GM12878 (cell line): ENCODE results near the gene DTD1. TPM values are rescaled to one million over a fixed set of nuclear protein-coding genes. Genes with fewer than 3 reads are reported as not detected.

Source experiments
- ATAC-seq: fragments of 200-7000 bp; cut with Tn5 transposase; 3 replicates; pipeline ENCODE4 v1.9.1; 2020; ENCODE audit warnings: mild to moderate bottlenecking, moderate library complexity
- BruUV-seq: library from RNA; stranded (reverse); fragments of 400-500 nt; replicated peaks from 2 replicates; lab custom pipeline; 2021; lab: Mats Ljungman, UMichigan
- CTCF ChIA-PET: fragments of 300-600 bp; sonication (Branson Sonifier 250); formaldehyde crosslinking; extraction: SDS; loops from one replicate; lab custom pipeline; 2021; ENCODE audit warnings: inconsistent platforms; lab: Yijun Ruan, JAX
- POLR2A ChIA-PET: fragments of 350-600 bp; formaldehyde crosslinking; extraction: SDS; loops from one replicate; lab custom pipeline; 2021; ENCODE audit warnings: inconsistent platforms; lab: Charles Lee
- RAD21 ChIA-PET: fragments of 300-600 bp; sonication (Branson Sonifier 250); formaldehyde crosslinking; loops from one replicate; lab custom pipeline; 2023; ENCODE audit warnings: antibody characterized with exemption; ENCODE audit not compliant: unreplicated experiment; lab: Charles Lee
- SMC1A ChIA-PET: fragments of 300-600 bp; sonication (Branson Sonifier 250); formaldehyde crosslinking; loops from one replicate; lab custom pipeline; 2023; ENCODE audit not compliant: unreplicated experiment, uncharacterized antibody; lab: Charles Lee
- DNase-seq: peaks from one replicate; pipeline ENCODE4 v3.0.0-alpha.2; 2011; ENCODE audit warnings: low read depth, low spot score
- FAIRE-seq: peaks from 3 replicates; lab custom pipeline; 2011; peaks lifted over from hg19 to GRCh38; lab: Jason Lieb, UNC
- H2AFZ ChIP-seq: 2 replicates; pipeline ENCODE4 v1.6.0; 2011; ENCODE audit warnings: low read depth, low read length, control low read depth; ENCODE audit not compliant: control insufficient read depth
- H3K27ac ChIP-seq: 2 replicates; pipeline ENCODE4 v1.5.1; 2011; ENCODE audit warnings: control low read depth; ENCODE audit not compliant: control insufficient read depth, insufficient read depth
- H3K27me3 ChIP-seq, 2 experiments: replicated peaks in 1 of 2; 2 replicates each; pipeline versions ENCODE4 v1.6.0 to v1.6.1; 2011; ENCODE audit warnings: low read length in 1 of 2; ENCODE audit not compliant: control insufficient read depth in 2 of 2, insufficient read depth in 2 of 2
- H3K36me3 ChIP-seq, 2 experiments: 2 replicates each; pipeline ENCODE4 v1.5.1; 2011; ENCODE audit warnings: low read length in 1 of 2; ENCODE audit not compliant: control insufficient read depth in 2 of 2, insufficient read depth in 2 of 2
- H3K4me1 ChIP-seq: 2 replicates; pipeline ENCODE4 v1.6.1; 2011; ENCODE audit warnings: mild to moderate bottlenecking, low read length, moderate library complexity, mixed read lengths; ENCODE audit not compliant: control insufficient read depth, insufficient read depth
- H3K4me2 ChIP-seq: 2 replicates; pipeline ENCODE4 v1.6.0; 2011; ENCODE audit warnings: control low read depth; ENCODE audit not compliant: control insufficient read depth, insufficient read depth
- H3K4me3 ChIP-seq: fragments of 200-600 bp; sonication (generic); 2 replicates; pipeline ENCODE4 v1.5.1; 2016
- H3K79me2 ChIP-seq: 2 replicates; pipeline ENCODE4 v1.6.0; 2011; ENCODE audit warnings: low read length; ENCODE audit not compliant: control insufficient read depth, insufficient read depth
- H3K9ac ChIP-seq: 2 replicates; pipeline ENCODE4 v1.8.0; 2011; ENCODE audit warnings: low read length, control low read depth, mixed read lengths; ENCODE audit not compliant: control insufficient read depth, insufficient read depth
- H3K9me3 ChIP-seq: replicated peaks from 3 replicates; pipeline ENCODE4 v1.5.1; 2011; ENCODE audit warnings: mild to moderate bottlenecking, low read length; ENCODE audit not compliant: control insufficient read depth, insufficient read depth
- H4K20me1 ChIP-seq: 2 replicates; pipeline ENCODE4 v1.6.0; 2011; ENCODE audit not compliant: control insufficient read depth, insufficient read depth
- BHLHE40 ChIP-seq, 2 experiments: fragments of 450-650 bp in 1 of 2; IDR thresholded peaks; 2 replicates each; pipeline ENCODE4 v1.6.1; 2011 to 2017; ENCODE audit warnings: low read depth in 2 of 2, borderline replicate concordance in 1 of 2, improper control_type of control experiment in 1 of 2, low read length in 1 of 2, mild to moderate bottlenecking in 1 of 2
- BMI1 ChIP-seq: fragments of 450-650 bp; IDR thresholded peaks from 2 replicates; pipeline ENCODE4 v1.6.1; 2016; ENCODE audit warnings: mild to moderate bottlenecking, moderate library complexity, borderline replicate concordance
- CHD4 ChIP-seq: fragments of 200-600 bp; sonication (generic); IDR thresholded peaks from 2 replicates; pipeline ENCODE4 v1.6.1; 2016; ENCODE audit warnings: mild to moderate bottlenecking
- DPF2 ChIP-seq: fragments of 450-650 bp; IDR thresholded peaks from 2 replicates; pipeline ENCODE4 v1.6.1; 2017; ENCODE audit warnings: mild to moderate bottlenecking
- ESRRA ChIP-seq: IDR thresholded peaks from 2 replicates; pipeline ENCODE4 v1.6.1; 2012; ENCODE audit warnings: mild to moderate bottlenecking, low read length, improper control_type of control experiment
- ETV6 ChIP-seq, 2 experiments: fragments of 450-650 bp in 1 of 2; IDR thresholded peaks in 1 of 2; conservative IDR thresholded peaks in 1 of 2; 2 replicates each; pipeline ENCODE4 v1.6.1; 2014; ENCODE audit warnings: antibody characterized with exemption in 1 of 2, borderline replicate concordance in 1 of 2, low read depth in 1 of 2, mild to moderate bottlenecking in 1 of 2, moderate library complexity in 1 of 2
- NR2C1 ChIP-seq: fragments of 450-650 bp; IDR thresholded peaks from 2 replicates; pipeline ENCODE4 v1.6.1; 2017; ENCODE audit warnings: antibody characterized with exemption, mild to moderate bottlenecking, moderate library complexity
- NRF1 ChIP-seq: conservative IDR thresholded peaks from 2 replicates; pipeline ENCODE4 v1.6.1; 2011; ENCODE audit warnings: mild to moderate bottlenecking, low read depth, low read length, improper control_type of control experiment
- PAX5 ChIP-seq: IDR thresholded peaks from 2 replicates; pipeline ENCODE4 v1.6.1; 2011; ENCODE audit warnings: low read depth, low read length, borderline replicate concordance
- POLR2AphosphoS5 ChIP-seq: IDR thresholded peaks from 2 replicates; pipeline ENCODE4 v1.6.1; 2011; ENCODE audit warnings: mild to moderate bottlenecking, low read length, inconsistent platforms
- RBBP5 ChIP-seq: fragments of 200-600 bp; sonication (generic); conservative IDR thresholded peaks from 2 replicates; pipeline ENCODE4 v1.6.1; 2016
- RCOR1 ChIP-seq: conservative IDR thresholded peaks from 2 replicates; pipeline ENCODE4 v1.6.1; 2012; ENCODE audit warnings: low read depth, low read length, improper control_type of control experiment
- STAT3 ChIP-seq: IDR thresholded peaks from 2 replicates; pipeline ENCODE4 v1.6.1; 2011; ENCODE audit warnings: low read depth, low read length, improper control_type of control experiment
- ZNF384 ChIP-seq: IDR thresholded peaks from 2 replicates; pipeline ENCODE4 v1.6.1; 2012; ENCODE audit warnings: low read depth, mild to moderate bottlenecking, low read length, improper control_type of control experiment, borderline replicate concordance
- WGBS: methylation state at CpG from one replicate; pipeline ENCODE4 v1.1.6; 2016; ENCODE audit warnings: low lambda C conversion rate; ENCODE audit not compliant: insufficient replicate concordance, insufficient coverage; ENCODE audit errors: missing lambda C conversion rate; 5-methylcytosine and 5-hydroxymethylcytosine counted together
- in situ Hi-C: fragments of 300-500 bp; cut with MboI; formaldehyde crosslinking; loops from 9 replicates; pipeline ENCODE4 v1.14.3; 2018; ENCODE audit warnings: mixed read lengths
- intact Hi-C: fragments of 100-400 bp; cut with micrococcal nuclease; formaldehyde crosslinking; loops from one replicate; pipeline ENCODE4 v1.14.2; 2022; ENCODE audit not compliant: unreplicated experiment
- polyA plus RNA-seq, 11 experiments: library from polyadenylated mRNA; depleted of rRNA in 4 of 11; unstranded in 6 of 11; stranded (reverse) in 5 of 11; fragments of >200 nt; fragmentation: Nextera tagmentation in 4 of 11; fragmentation: Illumina TruSeq in 1 of 11; extraction: Ambion mirVana in 4 of 11; extraction: Trizol in 1 of 11; gene quantifications; 1 replicate in 1 of 11; 2 replicates in 10 of 11; pipeline versions ENCODE4 v1.2.1 to v1.2.3, GENCODE V29; 2011 to 2016; ENCODE audit warnings: inconsistent platforms in 2 of 11, missing spikeins in 2 of 11, low read depth in 1 of 11
- total RNA-seq, 4 experiments: library from RNA; depleted of rRNA in 3 of 4; stranded (reverse); fragments of >200 nt in 3 of 4; fragmentation: Illumina TruSeq in 1 of 4; extraction: Trizol in 1 of 4; gene quantifications; 2 replicates each; pipeline versions ENCODE4 v1.2.1 to v1.2.3, GENCODE V29; 2013 to 2021
- TF ChIP-seq, protein P1 (sequence below): IDR thresholded peaks from 2 replicates; pipeline ENCODE4 v1.6.1; 2012; ENCODE audit warnings: low read depth, low read length, improper control_type of control experiment
- TF ChIP-seq, protein P2 (sequence below): fragments of 450-650 bp; IDR thresholded peaks from 2 replicates; pipeline ENCODE4 v1.6.1; 2016; ENCODE audit warnings: mild to moderate bottlenecking
- TF ChIP-seq, protein P3 (sequence below): fragments of 450-650 bp; IDR thresholded peaks from 2 replicates; pipeline ENCODE4 v1.6.1; 2017; ENCODE audit warnings: antibody characterized with exemption, mild to moderate bottlenecking, moderate library complexity
- TF ChIP-seq, protein P4 (sequence below): IDR thresholded peaks from 2 replicates; pipeline ENCODE4 v1.6.1; 2012; ENCODE audit warnings: low read depth, low read length, improper control_type of control experiment

DTD1 gene
- total and polyA plus RNA-seq, 10 of the 15 experiments (the other 5 are each of a cell fraction or from before 2014, with no cell fraction given), result 24.3 to 99.8 (median 63.3) TPM

DNA sequence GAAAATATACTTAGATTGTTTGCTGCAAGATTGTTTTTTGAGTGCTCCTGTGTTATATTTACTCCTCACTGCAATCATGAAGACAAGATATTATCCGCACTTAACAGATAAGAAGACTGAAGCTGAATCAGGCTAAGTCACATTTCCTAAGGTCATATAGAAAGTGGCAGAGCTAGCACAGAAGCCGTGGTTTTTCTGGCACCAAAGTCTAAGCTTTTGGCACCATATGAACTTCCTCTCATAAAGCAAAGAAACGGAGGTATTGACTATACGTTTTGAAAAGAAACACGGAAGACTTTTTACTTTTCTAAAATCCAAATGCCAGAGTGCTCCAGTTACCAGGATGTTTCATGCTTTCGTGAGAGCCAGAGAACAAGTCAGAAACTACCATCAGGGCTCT, 9.3 kb upstream of the DTD1 start:
- no peaks in the 10 kb centered on the region for H3K27me3 ChIP-seq
- H3K79me2 ChIP-seq, result no peaks in the 10 kb centered on the region
- no peak overlapping the region for H3K27ac ChIP-seq
- SMC1A ChIA-PET, result no interaction called here
- no peak overlapping the region for H3K4me2 ChIP-seq
- peak overlapping the region; percentile 33; the same call in 1 of the 2 replicates for H2AFZ ChIP-seq
- no peak for DNase-seq
- no TSS peak for BruUV-seq
- H3K9me3 ChIP-seq, result no peaks in the 10 kb centered on the region
- POLR2A ChIA-PET, result no interaction called here
- ATAC-seq, result no peak
- FAIRE-seq, result no peak
- intact Hi-C loops, result no loop called here
- no peaks in the 10 kb centered on the region for H3K4me1 ChIP-seq
- no peaks in the 10 kb centered on the region for H3K36me3 ChIP-seq
- CTCF ChIA-PET, result interaction anchor here (0.7 kb wide), 1 partner anchor 164 kb away, joined by 3 read pairs; no protein-coding TSS in a partner anchor
- no peak overlapping the region for H3K9ac ChIP-seq
- no peak overlapping the region for H3K4me3 ChIP-seq
- in situ Hi-C loops, result loop anchor here (25.0 kb wide), 1 partner anchor 1434 kb away; the partner anchor contains the start of gene NAA20
- H4K20me1 ChIP-seq, result no peaks in the 10 kb centered on the region
- RAD21 ChIA-PET, result no interaction called here
- 35% methylated on average over 6 of the region's 6 CpGs for WGBS
- TF ChIP-seq NRF1 (no peak), ZNF384 (no peak), CHD4 (no peak), RCOR1 (no peak), DPF2 (no peak), RBBP5 (no peak), NR2C1 (no peak), ESRRA (no peak), PAX5 (no peak), ETV6 (conservative IDR thresholded peaks at IDR 0.05 in 1 of 2, IDR thresholded peaks at IDR 0.05 in 1 of 2; ENCODE audit: borderline replicate concordance in 1 of 2, low read depth in 1 of 2) (no peak), BHLHE40 (IDR thresholded peaks at IDR 0.05; ENCODE audit: borderline replicate concordance in 1 of 2, low read depth in 2 of 2, low read length in 1 of 2) (no peak), STAT3 (no peak), POLR2AphosphoS5 (no peak), BMI1 (no peak)
- TF ChIP-seq, protein P1, sequence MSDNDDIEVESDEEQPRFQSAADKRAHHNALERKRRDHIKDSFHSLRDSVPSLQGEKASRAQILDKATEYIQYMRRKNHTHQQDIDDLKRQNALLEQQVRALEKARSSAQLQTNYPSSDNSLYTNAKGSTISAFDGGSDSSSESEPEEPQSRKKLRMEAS, result no peak
- TF ChIP-seq, protein P2, sequence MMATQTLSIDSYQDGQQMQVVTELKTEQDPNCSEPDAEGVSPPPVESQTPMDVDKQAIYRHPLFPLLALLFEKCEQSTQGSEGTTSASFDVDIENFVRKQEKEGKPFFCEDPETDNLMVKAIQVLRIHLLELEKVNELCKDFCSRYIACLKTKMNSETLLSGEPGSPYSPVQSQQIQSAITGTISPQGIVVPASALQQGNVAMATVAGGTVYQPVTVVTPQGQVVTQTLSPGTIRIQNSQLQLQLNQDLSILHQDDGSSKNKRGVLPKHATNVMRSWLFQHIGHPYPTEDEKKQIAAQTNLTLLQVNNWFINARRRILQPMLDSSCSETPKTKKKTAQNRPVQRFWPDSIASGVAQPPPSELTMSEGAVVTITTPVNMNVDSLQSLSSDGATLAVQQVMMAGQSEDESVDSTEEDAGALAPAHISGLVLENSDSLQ, result no peak
- TF ChIP-seq, protein P3, sequence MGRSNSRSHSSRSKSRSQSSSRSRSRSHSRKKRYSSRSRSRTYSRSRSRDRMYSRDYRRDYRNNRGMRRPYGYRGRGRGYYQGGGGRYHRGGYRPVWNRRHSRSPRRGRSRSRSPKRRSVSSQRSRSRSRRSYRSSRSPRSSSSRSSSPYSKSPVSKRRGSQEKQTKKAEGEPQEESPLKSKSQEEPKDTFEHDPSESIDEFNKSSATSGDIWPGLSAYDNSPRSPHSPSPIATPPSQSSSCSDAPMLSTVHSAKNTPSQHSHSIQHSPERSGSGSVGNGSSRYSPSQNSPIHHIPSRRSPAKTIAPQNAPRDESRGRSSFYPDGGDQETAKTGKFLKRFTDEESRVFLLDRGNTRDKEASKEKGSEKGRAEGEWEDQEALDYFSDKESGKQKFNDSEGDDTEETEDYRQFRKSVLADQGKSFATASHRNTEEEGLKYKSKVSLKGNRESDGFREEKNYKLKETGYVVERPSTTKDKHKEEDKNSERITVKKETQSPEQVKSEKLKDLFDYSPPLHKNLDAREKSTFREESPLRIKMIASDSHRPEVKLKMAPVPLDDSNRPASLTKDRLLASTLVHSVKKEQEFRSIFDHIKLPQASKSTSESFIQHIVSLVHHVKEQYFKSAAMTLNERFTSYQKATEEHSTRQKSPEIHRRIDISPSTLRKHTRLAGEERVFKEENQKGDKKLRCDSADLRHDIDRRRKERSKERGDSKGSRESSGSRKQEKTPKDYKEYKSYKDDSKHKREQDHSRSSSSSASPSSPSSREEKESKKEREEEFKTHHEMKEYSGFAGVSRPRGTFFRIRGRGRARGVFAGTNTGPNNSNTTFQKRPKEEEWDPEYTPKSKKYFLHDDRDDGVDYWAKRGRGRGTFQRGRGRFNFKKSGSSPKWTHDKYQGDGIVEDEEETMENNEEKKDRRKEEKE, result no peak
- TF ChIP-seq, protein P4, sequence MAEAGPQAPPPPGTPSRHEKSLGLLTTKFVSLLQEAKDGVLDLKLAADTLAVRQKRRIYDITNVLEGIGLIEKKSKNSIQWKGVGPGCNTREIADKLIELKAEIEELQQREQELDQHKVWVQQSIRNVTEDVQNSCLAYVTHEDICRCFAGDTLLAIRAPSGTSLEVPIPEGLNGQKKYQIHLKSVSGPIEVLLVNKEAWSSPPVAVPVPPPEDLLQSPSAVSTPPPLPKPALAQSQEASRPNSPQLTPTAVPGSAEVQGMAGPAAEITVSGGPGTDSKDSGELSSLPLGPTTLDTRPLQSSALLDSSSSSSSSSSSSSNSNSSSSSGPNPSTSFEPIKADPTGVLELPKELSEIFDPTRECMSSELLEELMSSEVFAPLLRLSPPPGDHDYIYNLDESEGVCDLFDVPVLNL, result no peak
